SH-SY5Y (cell line): Measurements from ENCODE around the gene AMMECR1.

Source experiments
- GATA2 ChIP-seq: IDR thresholded peaks from 2 replicates; pipeline ENCODE4 v1.6.1; 2011; ENCODE audit warnings: mild to moderate bottlenecking, low read depth, low read length
- GATA3 ChIP-seq: IDR thresholded peaks from 2 replicates; pipeline ENCODE4 v1.6.1; 2011; ENCODE audit warnings: low read depth, mild to moderate bottlenecking, low read length, moderate library complexity

GRCh38 chrX:110175146-110175545 lies 142.7 kb downstream of the AMMECR1 start:
- TF ChIP-seq GATA2 (no peak), GATA3 (no peak)
